SU-DHL-6 (cell line): Measurements from ENCODE around the gene MAGEL2.

Experiments
- EZH2phosphoT487 ChIP-seq: fragments of 200-600 bp; sonication (generic), shearing (Covaris generic); conservative IDR thresholded peaks from 2 replicates; pipeline ENCODE4 v1.6.1; 2018; ENCODE audit warnings: mild to moderate bottlenecking, antibody characterized with exemption, low read length, moderate library complexity, mixed read lengths
- TF ChIP-seq, protein P1 (sequence below): fragments of 200-600 bp; sonication (generic); IDR thresholded peaks from one replicate; pipeline ENCODE4 v1.5.1; 2017; ENCODE audit warnings: antibody characterized with exemption, mild to moderate bottlenecking, low read length, moderate library complexity; ENCODE audit not compliant: insufficient read depth, poor library complexity, severe bottlenecking

- TF ChIP-seq, protein P1, sequence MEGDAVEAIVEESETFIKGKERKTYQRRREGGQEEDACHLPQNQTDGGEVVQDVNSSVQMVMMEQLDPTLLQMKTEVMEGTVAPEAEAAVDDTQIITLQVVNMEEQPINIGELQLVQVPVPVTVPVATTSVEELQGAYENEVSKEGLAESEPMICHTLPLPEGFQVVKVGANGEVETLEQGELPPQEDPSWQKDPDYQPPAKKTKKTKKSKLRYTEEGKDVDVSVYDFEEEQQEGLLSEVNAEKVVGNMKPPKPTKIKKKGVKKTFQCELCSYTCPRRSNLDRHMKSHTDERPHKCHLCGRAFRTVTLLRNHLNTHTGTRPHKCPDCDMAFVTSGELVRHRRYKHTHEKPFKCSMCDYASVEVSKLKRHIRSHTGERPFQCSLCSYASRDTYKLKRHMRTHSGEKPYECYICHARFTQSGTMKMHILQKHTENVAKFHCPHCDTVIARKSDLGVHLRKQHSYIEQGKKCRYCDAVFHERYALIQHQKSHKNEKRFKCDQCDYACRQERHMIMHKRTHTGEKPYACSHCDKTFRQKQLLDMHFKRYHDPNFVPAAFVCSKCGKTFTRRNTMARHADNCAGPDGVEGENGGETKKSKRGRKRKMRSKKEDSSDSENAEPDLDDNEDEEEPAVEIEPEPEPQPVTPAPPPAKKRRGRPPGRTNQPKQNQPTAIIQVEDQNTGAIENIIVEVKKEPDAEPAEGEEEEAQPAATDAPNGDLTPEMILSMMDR, result no peak
- TF ChIP-seq EZH2phosphoT487, result no peak
Observed at GRCh38 chr15:23694592-23694991, 46.9 kb upstream of the MAGEL2 start.
